ENCODE results near the gene CPSF4L.

- TF ChIP-seq CTCF (IDR thresholded peaks at IDR 0.05; ENCODE audit: extremely low read depth in 1 of 2, insufficient read depth in 1 of 2, low read depth in 1 of 2, low read length in 2 of 2) (no peak), POLR2A (IDR thresholded peaks at IDR 0.05; ENCODE audit: low read depth, low read length) (no peak), EZH2 (IDR thresholded peaks at IDR 0.05; ENCODE audit: borderline replicate concordance, low read depth, low read length, severe bottlenecking) (no peak), JUN (IDR thresholded peaks at IDR 0.05; ENCODE audit: borderline replicate concordance, insufficient read depth, insufficient read length, low read depth) (no peak), MAX (IDR thresholded peaks at IDR 0.05; ENCODE audit: insufficient read depth, insufficient read length) (no peak), POLR2AphosphoS5 (IDR thresholded peaks at IDR 0.05; ENCODE audit: insufficient read depth, low read depth, low read length) (no peak), FOS (IDR thresholded peaks at IDR 0.05; ENCODE audit: borderline replicate concordance, insufficient read depth, low read length) (no peak)
These were observed 46.5 kb upstream of the CPSF4L start for GRCh38 chr17:73308017-73308823.

Data from endothelial cell of umbilical vein (primary cell).